ENCODE measurements around the gene PABPN1L. TPM values are rescaled to one million over a fixed set of nuclear protein-coding genes. Genes with fewer than 3 reads are reported as not detected.
A peak's percentile ranks its signal among the peaks of the same experiment; 100 is the strongest.

The PABPN1L gene
- total and polyA plus RNA-seq, 2 of the 8 experiments (the other 6 are each of a cell fraction or from before 2014, with no cell fraction given), result not detected

DNA sequence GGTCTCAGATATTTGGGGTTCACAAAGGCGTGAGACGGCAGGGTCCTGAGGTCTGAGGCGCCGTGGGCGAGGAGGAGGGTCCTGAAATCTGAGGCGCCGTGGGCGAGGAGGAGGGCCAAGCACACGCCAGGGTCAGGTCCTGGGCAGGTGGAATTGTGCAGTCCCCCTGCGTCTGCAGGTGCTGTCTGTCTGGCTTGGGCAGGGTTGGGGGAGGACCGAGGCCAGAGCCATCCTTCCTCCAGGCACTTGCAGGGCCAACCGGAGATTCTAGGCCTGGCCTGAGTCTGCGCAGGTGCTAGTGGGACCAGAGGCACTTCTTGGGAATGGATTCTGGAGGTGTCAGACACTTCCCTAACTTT is 52.3 kb downstream of the PABPN1L start:
- no peak overlapping the region for H2BK120ac ChIP-seq (replicated peaks; ENCODE audit: low read depth, low read length)
- no peak overlapping the region for H4K5ac ChIP-seq (ENCODE audit: insufficient read length, low read depth, low read length)
- H3K36me3 ChIP-seq (ENCODE audit: control insufficient read depth in 2 of 4, insufficient read depth in 4 of 4, low read length in 3 of 4), result peaks cover 3 to 16% (median 8%) of the 10 kb centered on the region in 4 experiments
- DNase-seq (ENCODE audit: low read depth in 1 of 2, low spot score in 2 of 2) (no peak), FAIRE-seq (no peak)
- POLR2A ChIA-PET (ENCODE audit: partially characterized antibody), result interaction anchor here (1.3 to 5.5 kb wide), 3 partner anchors 9 to 43 kb away, joined by 3 to 25 read pairs (median 4); partner anchors contain the start of genes CDT1, GALNS and TRAPPC2L
- CTCF ChIA-PET (ENCODE audit: partially characterized antibody), result interaction anchor here (1.3 to 5.7 kb wide), 5 partner anchors 21 to 353 kb away, joined by 4 to 29 read pairs (median 8); partner anchors contain the start of genes GALNS and TRAPPC2L
- H4K91ac ChIP-seq (replicated peaks; ENCODE audit: insufficient read length, low read length), result no peak overlapping the region
- H4K8ac ChIP-seq (ENCODE audit: extremely low read depth, insufficient read depth, low read length), result no peak overlapping the region
- no peak overlapping the region for H2BK15ac ChIP-seq (ENCODE audit: low read length)
- H2BK5ac ChIP-seq (ENCODE audit: low read depth, low read length), result peak overlapping the region; percentile 44; the same call in 1 of the 2 replicates
- peak overlapping the region; percentile 2; the same call in 1 of the 2 replicates for H2BK12ac ChIP-seq (ENCODE audit: low read depth, low read length)
- H3K18ac ChIP-seq (ENCODE audit: extremely low read depth, low read length), result no peak overlapping the region
- no peak overlapping the region for H3K9ac ChIP-seq (replicated peaks in 1 of 4; ENCODE audit: extremely low read depth in 1 of 4, low read depth in 3 of 4, low read length in 3 of 4)
- H3K4me1 ChIP-seq (replicated peaks in 1 of 4; ENCODE audit: control insufficient read depth in 3 of 4, insufficient read depth in 4 of 4, low read length in 3 of 4), result peaks cover 0 to 11% (median 4%) of the 10 kb centered on the region in 4 experiments; a peak in 5 of 7 replicates
- WGBS, 2 experiments (ENCODE audit: extremely low coverage in 1 of 2, insufficient coverage in 1 of 2, insufficient read length in 1 of 2, insufficient replicate concordance in 2 of 2, low coverage in 1 of 2, low lambda C conversion rate in 2 of 2, missing lambda C conversion rate in 1 of 2), result 92% methylated on average over 13 of the region's 13 CpGs; no CpG with 5 or more reads in 1 of the 2 experiments
- TF ChIP-seq RXRA (IDR thresholded peaks at IDR 0.05; ENCODE audit: insufficient read depth, low read depth, low read length) (no peak), TBP (IDR thresholded peaks at IDR 0.05; ENCODE audit: low read depth, low read length) (no peak), KDM4A (IDR thresholded peaks at IDR 0.05; ENCODE audit: low read depth, low read length, severe bottlenecking) (no peak)
- TF ChIP-seq, protein P1, sequence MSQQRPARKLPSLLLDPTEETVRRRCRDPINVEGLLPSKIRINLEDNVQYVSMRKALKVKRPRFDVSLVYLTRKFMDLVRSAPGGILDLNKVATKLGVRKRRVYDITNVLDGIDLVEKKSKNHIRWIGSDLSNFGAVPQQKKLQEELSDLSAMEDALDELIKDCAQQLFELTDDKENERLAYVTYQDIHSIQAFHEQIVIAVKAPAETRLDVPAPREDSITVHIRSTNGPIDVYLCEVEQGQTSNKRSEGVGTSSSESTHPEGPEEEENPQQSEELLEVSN (IDR thresholded peaks at IDR 0.05), result no peak
- H2AFZ ChIP-seq (ENCODE audit: low read length), result no peak overlapping the region
- H3K79me1 ChIP-seq (ENCODE audit: low read depth, low read length), result 0 out of 2 replicates have a peak, but pooled peaks cover 4% of the 10 kb centered on the region
- no peak overlapping the region for H3K56ac ChIP-seq (replicated peaks; ENCODE audit: insufficient read length, low read depth, low read length)
- H3K14ac ChIP-seq (ENCODE audit: insufficient read length), result no peak overlapping the region
- no peaks in the 10 kb centered on the region for H3K27me3 ChIP-seq (replicated peaks in 1 of 4; ENCODE audit: control insufficient read depth in 3 of 4, extremely low read depth in 1 of 4, insufficient read depth in 3 of 4, low read length in 3 of 4)
- no peak overlapping the region for H3K4ac ChIP-seq (replicated peaks; ENCODE audit: insufficient read length, low read depth, low read length)
- H3K4me2 ChIP-seq (ENCODE audit: insufficient read depth in 1 of 2, low read depth in 2 of 2, low read length in 2 of 2), result no peak overlapping the region
- H3K27ac ChIP-seq (ENCODE audit: low read depth, low read length), result no peak overlapping the region
- H3K79me2 ChIP-seq (ENCODE audit: control insufficient read depth in 1 of 2, insufficient read depth in 2 of 2, low read length in 2 of 2), result peaks cover 0 to 18% of the 10 kb centered on the region in 2 experiments; a peak in 2 of 4 replicates
- H3K9me3 ChIP-seq (ENCODE audit: insufficient read depth in 2 of 2, low read depth in 1 of 2, low read length in 1 of 2), result no peaks in the 10 kb centered on the region
- H3K23me2 ChIP-seq (ENCODE audit: low read depth, low read length), result peaks cover 10% of the 10 kb centered on the region
- H3K4me3 ChIP-seq (ENCODE audit: extremely low read depth in 1 of 4, insufficient read depth in 2 of 4, low read depth in 3 of 4, low read length in 4 of 4), result no peak overlapping the region
- no peak overlapping the region for H3K23ac ChIP-seq (ENCODE audit: insufficient read length)
- H2BK20ac ChIP-seq (ENCODE audit: low read length), result no peak overlapping the region
- H4K20me1 ChIP-seq (replicated peaks in 1 of 2; ENCODE audit: control insufficient read depth in 1 of 2, insufficient read depth in 2 of 2, low read length in 2 of 2), result peaks cover 12 to 18% of the 10 kb centered on the region in 2 experiments
- no peak overlapping the region for H2AK5ac ChIP-seq (ENCODE audit: low read depth, low read length)

Measured in H1 (cell line).